MM.1S (cell line): ENCODE measurements around the gene CNTFR.

Source experiments
- DNase-seq: peaks from one replicate; pipeline ENCODE4 v3.0.0-alpha.2; 2015
- H2AFZ ChIP-seq: fragments of 300-600 bp; sonication (generic); 2 replicates; pipeline ENCODE4 v1.6.0; 2016; ENCODE audit warnings: antibody characterized with exemption, low read length
- H3F3A ChIP-seq: fragments of 300-600 bp; sonication (generic); 2 replicates; pipeline ENCODE4 v1.6.1; 2016; ENCODE audit warnings: mild to moderate bottlenecking, antibody characterized with exemption, low read length, moderate library complexity, mixed read lengths; ENCODE audit not compliant: insufficient read depth
- H3K27ac ChIP-seq: fragments of 300-600 bp; sonication (generic); 2 replicates; pipeline ENCODE4 v1.5.1; 2016; ENCODE audit warnings: mild to moderate bottlenecking, low read length
- H3K27me3 ChIP-seq: fragments of 300-600 bp; sonication (generic); replicated peaks from 2 replicates; pipeline ENCODE4 v1.6.0; 2016; ENCODE audit warnings: low read length; ENCODE audit not compliant: insufficient read depth
- H3K36me3 ChIP-seq: fragments of 300-600 bp; sonication (generic); replicated peaks from 2 replicates; pipeline ENCODE4 v1.6.1; 2016; ENCODE audit warnings: mild to moderate bottlenecking, low read length, mixed read lengths; ENCODE audit not compliant: insufficient read depth
- H3K4me1 ChIP-seq: fragments of 300-600 bp; sonication (generic); 2 replicates; pipeline ENCODE4 v1.6.1; 2016; ENCODE audit warnings: low read length, mixed read lengths
- H3K4me2 ChIP-seq: fragments of 300-600 bp; sonication (generic); 2 replicates; pipeline ENCODE4 v1.6.0; 2016; ENCODE audit warnings: low read depth, low read length
- H3K4me3 ChIP-seq: fragments of 300-600 bp; sonication (generic); 2 replicates; pipeline ENCODE4 v1.5.1; 2016; ENCODE audit warnings: low read length, mixed read lengths
- H3K79me2 ChIP-seq: fragments of 300-600 bp; sonication (generic); 2 replicates; pipeline ENCODE4 v1.6.1; 2016; ENCODE audit warnings: mixed run types, low read length, mixed read lengths
- H3K9ac ChIP-seq: fragments of 300-600 bp; sonication (generic); 2 replicates; pipeline ENCODE4 v1.6.1; 2016; ENCODE audit warnings: low read length, mixed read lengths
- H3K9me2 ChIP-seq: fragments of 300-600 bp; sonication (generic); replicated peaks from 2 replicates; pipeline ENCODE4 v1.6.1; 2016; ENCODE audit warnings: mild to moderate bottlenecking, low read length, mixed read lengths; ENCODE audit not compliant: insufficient read depth
- H3K9me3 ChIP-seq: fragments of 300-600 bp; sonication (generic); replicated peaks from 2 replicates; pipeline ENCODE4 v1.6.1; 2016; ENCODE audit warnings: mild to moderate bottlenecking, low read length, mixed read lengths; ENCODE audit not compliant: insufficient read depth
- H4K20me1 ChIP-seq: fragments of 300-600 bp; sonication (generic); 2 replicates; pipeline ENCODE4 v1.6.1; 2016; ENCODE audit warnings: mild to moderate bottlenecking, low read length, moderate library complexity, mixed read lengths; ENCODE audit not compliant: insufficient read depth
- CTCF ChIP-seq: fragments of 300-600 bp; sonication (generic); IDR thresholded peaks from 2 replicates; pipeline ENCODE4 v1.5.1; 2016; ENCODE audit warnings: antibody characterized with exemption, low read length, mixed read lengths
- EZH2 ChIP-seq: fragments of 300-600 bp; sonication (generic); optimal IDR thresholded peaks from 2 replicates; pipeline ENCODE3; 2017; ENCODE audit warnings: low read depth, mild to moderate bottlenecking, antibody characterized with exemption, low read length, mixed read lengths
- EZH2phosphoT487 ChIP-seq: fragments of 300-600 bp; sonication (generic); IDR thresholded peaks from 2 replicates; pipeline ENCODE4 v1.6.1; 2018; ENCODE audit warnings: antibody characterized with exemption, low read length

Gene CNTFR

GRCh38 chr9:34633851-34634550 lies 44.5 kb upstream of the CNTFR start:
- DNase-seq: peak; percentile 62
- no peaks in the 10 kb centered on the region for H3K9me3 ChIP-seq

GRCh38 chr9:34633166-34633565 lies 43.6 kb upstream of the CNTFR start:
- H3K79me2 ChIP-seq: peaks cover 25% of the 10 kb centered on the region
- H2AFZ ChIP-seq: no peak overlapping the region
- H3K27ac ChIP-seq: no peak overlapping the region
- H3F3A ChIP-seq: peaks cover 7% of the 10 kb centered on the region; the same call in 1 of the 2 replicates
- TF ChIP-seq EZH2 (no peak), EZH2phosphoT487 (no peak), CTCF (no peak)
- no peaks in the 10 kb centered on the region for H4K20me1 ChIP-seq
- H3K9me3 ChIP-seq: no peaks in the 10 kb centered on the region
- H3K4me1 ChIP-seq: 0 out of 2 replicates have a peak, but pooled peaks cover 4% of the 10 kb centered on the region
- H3K9ac ChIP-seq: no peak overlapping the region
- DNase-seq: no peak
- H3K36me3 ChIP-seq: no peaks in the 10 kb centered on the region
- no peak overlapping the region for H3K4me2 ChIP-seq
- no peaks in the 10 kb centered on the region for H3K9me2 ChIP-seq
- no peak overlapping the region for H3K4me3 ChIP-seq
- H3K27me3 ChIP-seq: peaks cover 29% of the 10 kb centered on the region

More at GRCh38 chr9:34633851-34634550, 44.5 kb upstream of the CNTFR start:
- H3K4me3 ChIP-seq: no peak overlapping the region
- TF ChIP-seq EZH2phosphoT487 (no peak), CTCF (peak; percentile 90)
- no peak overlapping the region for H2AFZ ChIP-seq
- H3K27me3 ChIP-seq: peaks cover 24% of the 10 kb centered on the region
- H3K79me2 ChIP-seq: peaks cover 25% of the 10 kb centered on the region
- H3K4me2 ChIP-seq: no peak overlapping the region
- no peaks in the 10 kb centered on the region for H3K36me3 ChIP-seq
- no peak overlapping the region for H3K27ac ChIP-seq
- H3K9ac ChIP-seq: no peak overlapping the region
- H3F3A ChIP-seq: peaks cover 7% of the 10 kb centered on the region; the same call in 1 of the 2 replicates
- no peaks in the 10 kb centered on the region for H3K9me2 ChIP-seq
- H3K4me1 ChIP-seq: peaks cover 8% of the 10 kb centered on the region
- H4K20me1 ChIP-seq: no peaks in the 10 kb centered on the region

GRCh38 chr9:34630402-34631154 lies 41.1 kb upstream of the CNTFR start:
- peaks cover 5% of the 10 kb centered on the region for H3K79me2 ChIP-seq
- peaks cover 7% of the 10 kb centered on the region; the same call in 1 of the 2 replicates for H3F3A ChIP-seq
- no peak overlapping the region for H3K27ac ChIP-seq
- H3K9me2 ChIP-seq: no peaks in the 10 kb centered on the region
- H3K4me3 ChIP-seq: no peak overlapping the region
- no peak for DNase-seq
- no peak overlapping the region for H2AFZ ChIP-seq
- no peaks in the 10 kb centered on the region for H3K36me3 ChIP-seq
- no peaks in the 10 kb centered on the region for H3K9me3 ChIP-seq
- H3K27me3 ChIP-seq: peaks cover 55% of the 10 kb centered on the region
- no peak overlapping the region for H3K4me2 ChIP-seq
- no peaks in the 10 kb centered on the region for H4K20me1 ChIP-seq
- TF ChIP-seq EZH2 (no peak), EZH2phosphoT487 (no peak), CTCF (no peak)
- H3K9ac ChIP-seq: no peak overlapping the region
- 0 out of 2 replicates have a peak, but pooled peaks cover 4% of the 10 kb centered on the region for H3K4me1 ChIP-seq
